Transverse colon (tissue), 4 donors: ENCODE measurements around the gene CCL20. TPM values are rescaled to one million over a fixed set of nuclear protein-coding genes. Genes with fewer than 3 reads are reported as not detected.

Experiments
- DNase-seq: peaks from one replicate; pipeline ENCODE4 v3.0.0-alpha.2; 2019
- H3K27ac ChIP-seq, 4 donors: fragments of 200-600 bp; sonication (generic); 2 replicates each; pipeline ENCODE4 v1.5.1; 2016 to 2018; ENCODE audit warnings: inconsistent platforms in 4 of 4
- H3K27me3 ChIP-seq: fragments of 200-600 bp; sonication (generic); 2 replicates; pipeline ENCODE4 v1.5.1; 2017; ENCODE audit warnings: inconsistent platforms
- H3K36me3 ChIP-seq, 4 donors: fragments of 200-600 bp; sonication (generic); 2 replicates each; pipeline ENCODE4 v1.5.1; 2017 to 2019; ENCODE audit warnings: inconsistent platforms in 4 of 4
- H3K4me1 ChIP-seq, 4 donors: fragments of 200-600 bp; sonication (generic); 2 replicates each; pipeline ENCODE4 v1.5.1; 2017 to 2020; ENCODE audit warnings: inconsistent platforms in 4 of 4
- H3K4me3 ChIP-seq, 4 donors: fragments of 200-600 bp; sonication (generic); 1 replicate in 1 of 4; 2 replicates in 3 of 4; pipeline versions ENCODE4 v1.5.1 to v1.6.1; 2017 to 2019; ENCODE audit warnings: inconsistent platforms in 4 of 4
- H3K9me3 ChIP-seq, 2 donors: fragments of 200-600 bp; sonication (generic); 2 replicates each; pipeline ENCODE4 v1.5.1; 2017 to 2019; ENCODE audit warnings: inconsistent platforms in 2 of 2
- EP300 ChIP-seq: sonication (generic); formaldehyde crosslinking; IDR thresholded peaks from one replicate; pipeline ENCODE4 v1.6.1; 2017; ENCODE audit warnings: antibody characterized with exemption, low read depth
- POLR2A ChIP-seq: fragments of 450-650 bp; IDR thresholded peaks from one replicate; pipeline ENCODE4 v1.6.1; 2016; ENCODE audit warnings: antibody characterized with exemption, mild to moderate bottlenecking, moderate library complexity
- POLR2AphosphoS5 ChIP-seq, 3 donors: sonication (generic); formaldehyde crosslinking; IDR thresholded peaks; one replicate each; pipeline ENCODE4 v1.6.1; 2016; ENCODE audit warnings: antibody characterized with exemption in 3 of 3
- WGBS, 2 donors: methylation state at CpG; one replicate each; pipeline ENCODE4 v1.1.5; 2018; ENCODE audit warnings: low coverage in 1 of 2; 5-methylcytosine and 5-hydroxymethylcytosine counted together
- in situ Hi-C, 4 donors: fragments of 200-750 bp; cut with MboI; loops; one replicate each; pipeline versions ENCODE4 v1.15.0 to v1.15.1; 2017; ENCODE audit warnings: low sequenced_read_pairs in 3 of 4, low pct_ligation_motif_present in 1 of 4, low pct_unique_long_range_greater_than_20kb in 1 of 4
- intact Hi-C: fragments of 100-400 bp; cut with DNase I; formaldehyde crosslinking; loops from one replicate; pipeline ENCODE4 v1.15.1; 2023; ENCODE audit warnings: low total_unique reads
- small RNA-seq, 4 donors: library from RNA; depleted of rRNA; stranded (forward); fragments of <200 nt; gene quantifications; one replicate each; pipeline ENCODE3, GENCODE V24; 2016
- total RNA-seq, 4 donors: library from RNA; depleted of rRNA; stranded (reverse); fragments of >200 nt; gene quantifications; one replicate each; pipeline ENCODE4 v1.1.0, GENCODE V29; 2016
- TF ChIP-seq, protein P1 (sequence below), 5 experiments: fragments of 200-600 bp in 3 of 5; fragments of 450-650 bp in 2 of 5; sonication (generic) in 3 of 5; IDR thresholded peaks; 1 replicate in 2 of 5; 2 replicates in 3 of 5; pipeline ENCODE4 v1.5.1; 2016 to 2017; ENCODE audit warnings: antibody characterized with exemption in 5 of 5, inconsistent platforms in 3 of 5, mild to moderate bottlenecking in 2 of 5, moderate library complexity in 1 of 5

Gene CCL20
- total RNA-seq, 4 donors from 2014 or later: 4.5 to 70.7 (median 9.3) TPM; not detected in 1

DNA sequence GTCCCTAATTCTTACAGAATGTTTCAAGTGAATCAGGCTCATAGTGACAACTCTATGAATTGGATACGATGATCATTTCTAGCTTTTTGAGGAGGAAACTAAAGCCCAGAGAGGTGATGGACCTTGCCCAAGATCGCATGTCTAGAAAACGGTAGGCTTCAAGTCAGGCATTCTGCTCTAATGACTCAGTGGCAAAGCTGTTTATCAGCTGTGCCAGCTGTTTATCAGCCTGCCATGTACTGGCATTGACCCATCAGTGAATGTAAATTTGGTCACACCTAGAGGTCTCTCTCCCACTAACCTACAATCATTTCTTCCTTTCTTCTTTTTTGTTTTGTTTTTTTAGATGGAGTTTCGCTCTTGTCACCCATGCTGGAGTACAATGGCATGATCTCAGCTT is 51.6 kb downstream of the CCL20 start:
- in situ Hi-C loops: loop anchor here in 3 of 4 donors (10.0 to 25.0 kb wide), 3 partner anchors 100 to 203 kb away; partner anchors contain the start of gene SCYGR5 (in 3 of the 3)
- Histone ChIP-seq H3K4me1 (no peaks in the 10 kb centered on the region), H3K9me3 (no peaks in the 10 kb centered on the region), H3K27me3 (no peaks in the 10 kb centered on the region), H3K4me3 (no peak overlapping the region), H3K36me3 (no peaks in the 10 kb centered on the region), H3K27ac (no peak overlapping the region)
- DNase-seq: no peak
- WGBS, 2 donors: 78 to 87% methylated on average over 4 of the region's 4 CpGs
- intact Hi-C loops: no loop called here
- TF ChIP-seq POLR2AphosphoS5 (IDR thresholded peaks at IDR 0.05) (no peak), POLR2A (no peak), EP300 (no peak)
- TF ChIP-seq, protein P1, sequence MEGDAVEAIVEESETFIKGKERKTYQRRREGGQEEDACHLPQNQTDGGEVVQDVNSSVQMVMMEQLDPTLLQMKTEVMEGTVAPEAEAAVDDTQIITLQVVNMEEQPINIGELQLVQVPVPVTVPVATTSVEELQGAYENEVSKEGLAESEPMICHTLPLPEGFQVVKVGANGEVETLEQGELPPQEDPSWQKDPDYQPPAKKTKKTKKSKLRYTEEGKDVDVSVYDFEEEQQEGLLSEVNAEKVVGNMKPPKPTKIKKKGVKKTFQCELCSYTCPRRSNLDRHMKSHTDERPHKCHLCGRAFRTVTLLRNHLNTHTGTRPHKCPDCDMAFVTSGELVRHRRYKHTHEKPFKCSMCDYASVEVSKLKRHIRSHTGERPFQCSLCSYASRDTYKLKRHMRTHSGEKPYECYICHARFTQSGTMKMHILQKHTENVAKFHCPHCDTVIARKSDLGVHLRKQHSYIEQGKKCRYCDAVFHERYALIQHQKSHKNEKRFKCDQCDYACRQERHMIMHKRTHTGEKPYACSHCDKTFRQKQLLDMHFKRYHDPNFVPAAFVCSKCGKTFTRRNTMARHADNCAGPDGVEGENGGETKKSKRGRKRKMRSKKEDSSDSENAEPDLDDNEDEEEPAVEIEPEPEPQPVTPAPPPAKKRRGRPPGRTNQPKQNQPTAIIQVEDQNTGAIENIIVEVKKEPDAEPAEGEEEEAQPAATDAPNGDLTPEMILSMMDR (IDR thresholded peaks at IDR 0.05): no peak

Small RNAs within 50 kb of the gene (small RNA-seq; reads per million reads assigned to genes)
- gene SNRPGP8: 0 reads per million in 4 donors

Other genes with a start within 250 kb of the CCL20 start
- not detected for gene SCYGR2, start 214.9 kb upstream of the CCL20 start, total RNA-seq
- not detected for gene SCYGR3, start 199.0 kb upstream of the CCL20 start, total RNA-seq
- not detected for gene SCYGR4, start 196.3 kb upstream of the CCL20 start, total RNA-seq
- gene SCYGR5, start 147.0 kb upstream of the CCL20 start, total RNA-seq: not detected
- gene SLC19A3, start 95.8 kb upstream of the CCL20 start, total RNA-seq: 10 to 100 TPM in 1 of 4 donors, 1 to 10 TPM in 3; 4.2 to 24.9 (median 7.3) TPM
- not detected for gene SCYGR6, start 89.1 kb upstream of the CCL20 start, total RNA-seq
- gene SCYGR7, start 85.5 kb upstream of the CCL20 start, total RNA-seq: not detected
- not detected for gene SCYGR8, start 67.9 kb upstream of the CCL20 start, total RNA-seq
- gene DAW1, start 57.8 kb downstream of the CCL20 start, total RNA-seq: not detected